ENCODE measurements around the gene BTG1. TPM values are rescaled to one million over a fixed set of nuclear protein-coding genes. Genes with fewer than 3 reads are reported as not detected.

The BTG1 gene
- total RNA-seq, 1 experiment from 2014 or later: 72.4 TPM

- DNase-seq: no peak
- no peak overlapping the region for H3K4me2 ChIP-seq
- no peaks in the 10 kb centered on the region for H3K79me2 ChIP-seq (ENCODE audit: low read depth)
- H3F3A ChIP-seq (ENCODE audit: insufficient read depth, low read depth): no peaks in the 10 kb centered on the region
- H3K27ac ChIP-seq: no peak overlapping the region
- H2AFZ ChIP-seq: no peak overlapping the region
- H3K4me1 ChIP-seq (replicated peaks; ENCODE audit: insufficient read depth): no peaks in the 10 kb centered on the region
- CTCF ChIA-PET: no interaction called here
- peaks cover 8% of the 10 kb centered on the region; the same call in 1 of the 2 replicates for H3K9me3 ChIP-seq (ENCODE audit: insufficient read depth, low read depth)
- no peaks in the 10 kb centered on the region for H3K27me3 ChIP-seq (ENCODE audit: insufficient read depth, low read depth)
- no peaks in the 10 kb centered on the region for H3K9me2 ChIP-seq (ENCODE audit: insufficient read depth)
- no peaks in the 10 kb centered on the region for H4K20me1 ChIP-seq (ENCODE audit: insufficient read depth)
- H3K36me3 ChIP-seq (ENCODE audit: low read depth): no peaks in the 10 kb centered on the region
- TF ChIP-seq EZH2 (IDR thresholded peaks at IDR 0.05; ENCODE audit: low read depth): no peak
- no peak for TF ChIP-seq CTCF (conservative IDR thresholded peaks at IDR 0.05)
- BruUV-seq (replicated peaks): no TSS peak
- POLR2A ChIA-PET (ENCODE audit: unreplicated experiment): no interaction called here
- intact Hi-C loops (cut with micrococcal nuclease; ENCODE audit: unreplicated experiment): no loop called here
- H3K4me3 ChIP-seq: no peak overlapping the region
These were observed 47.4 kb upstream of the BTG1 start for GRCh38 chr12:92193063-92193462.

GRCh38 chr12:92192360-92192759 is 46.7 kb upstream of the BTG1 start:
- Histone ChIP-seq H3K4me1 (replicated peaks; ENCODE audit: insufficient read depth) (no peaks in the 10 kb centered on the region), H3K9me2 (ENCODE audit: insufficient read depth) (no peaks in the 10 kb centered on the region), H2AFZ (no peak overlapping the region), H3K27me3 (ENCODE audit: insufficient read depth, low read depth) (no peaks in the 10 kb centered on the region), H3K4me3 (no peak overlapping the region), H3F3A (ENCODE audit: insufficient read depth, low read depth) (no peaks in the 10 kb centered on the region), H3K79me2 (ENCODE audit: low read depth) (no peaks in the 10 kb centered on the region), H3K36me3 (ENCODE audit: low read depth) (no peaks in the 10 kb centered on the region), H3K27ac (no peak overlapping the region), H4K20me1 (ENCODE audit: insufficient read depth) (no peaks in the 10 kb centered on the region), H3K4me2 (no peak overlapping the region), H3K9me3 (ENCODE audit: insufficient read depth, low read depth) (peaks cover 8% of the 10 kb centered on the region; the same call in 1 of the 2 replicates)
- no TSS peak for BruUV-seq (replicated peaks)
- intact Hi-C loops (cut with micrococcal nuclease; ENCODE audit: unreplicated experiment): no loop called here
- TF ChIP-seq CTCF (conservative IDR thresholded peaks at IDR 0.05) (no peak), EZH2 (IDR thresholded peaks at IDR 0.05; ENCODE audit: low read depth) (no peak)
- ChIA-PET CTCF (no interaction called here), POLR2A (ENCODE audit: unreplicated experiment) (no interaction called here)
- DNase-seq: no peak

- no TSS peak for BruUV-seq (replicated peaks)
- H3K79me2 ChIP-seq (ENCODE audit: low read depth): no peaks in the 10 kb centered on the region
- H3K27me3 ChIP-seq (ENCODE audit: insufficient read depth, low read depth): no peaks in the 10 kb centered on the region
- TF ChIP-seq CTCF (conservative IDR thresholded peaks at IDR 0.05): no peak
- no peak for TF ChIP-seq EZH2 (IDR thresholded peaks at IDR 0.05; ENCODE audit: low read depth)
- intact Hi-C loops (cut with micrococcal nuclease; ENCODE audit: unreplicated experiment): no loop called here
- H3K9me2 ChIP-seq (ENCODE audit: insufficient read depth): no peaks in the 10 kb centered on the region
- H3K36me3 ChIP-seq (ENCODE audit: low read depth): no peaks in the 10 kb centered on the region
- peaks cover under 1% of the 10 kb centered on the region; the same call in 1 of the 2 replicates for H3K9me3 ChIP-seq (ENCODE audit: insufficient read depth, low read depth)
- no peaks in the 10 kb centered on the region for H3F3A ChIP-seq (ENCODE audit: insufficient read depth, low read depth)
- H4K20me1 ChIP-seq (ENCODE audit: insufficient read depth): no peaks in the 10 kb centered on the region
- H2AFZ ChIP-seq: no peak overlapping the region
- ChIA-PET POLR2A (ENCODE audit: unreplicated experiment) (no interaction called here), CTCF (no interaction called here)
- no peak overlapping the region for H3K27ac ChIP-seq
- H3K4me1 ChIP-seq (replicated peaks; ENCODE audit: insufficient read depth): no peaks in the 10 kb centered on the region
- H3K4me3 ChIP-seq: no peak overlapping the region
- H3K4me2 ChIP-seq: no peak overlapping the region
- DNase-seq: no peak
These were observed 45.4 kb upstream of the BTG1 start for GRCh38 chr12:92191061-92191460.

All from PC-9 (cell line).